Measurements from ENCODE around the gene GPRIN1.

Gene GPRIN1

GRCh38 chr5:176642675-176643490 lies 32.9 kb upstream of the GPRIN1 start:
- no peak for DNase-seq

- no peak for DNase-seq
Measured at GRCh38 chr5:176640616-176641015, 30.7 kb upstream of the GPRIN1 start.

GRCh38 chr5:176639981-176640380 lies 30.0 kb upstream of the GPRIN1 start:
- DNase-seq = peak; percentile 96 to 99

- DNase-seq = no peak
Measured at GRCh38 chr5:176639208-176639607, 29.3 kb upstream of the GPRIN1 start.

- DNase-seq = no peak
Measured at GRCh38 chr5:176638437-176638836, 28.5 kb upstream of the GPRIN1 start.

- DNase-seq = no peak
Measured at GRCh38 chr5:176637556-176637955, 27.6 kb upstream of the GPRIN1 start.

GRCh38 chr5:176636426-176636825 lies 26.5 kb upstream of the GPRIN1 start:
- DNase-seq = no peak

GRCh38 chr5:176633598-176633997 lies 23.6 kb upstream of the GPRIN1 start:
- DNase-seq = no peak

GRCh38 chr5:176632745-176633144 lies 22.8 kb upstream of the GPRIN1 start:
- peak in 1 of 2 experiments; percentile 38 for DNase-seq

- DNase-seq = peak; percentile 85 to 89
Measured at GRCh38 chr5:176631383-176632200, 21.6 kb upstream of the GPRIN1 start.

- no peak for DNase-seq
Measured at GRCh38 chr5:176630681-176631222, 20.8 kb upstream of the GPRIN1 start.

GRCh38 chr5:176629853-176630680 lies 20.1 kb upstream of the GPRIN1 start, which contains the start of the genes EIF4E1B and SNCB:
Gene EIF4E1B, plus strand, starts transcription at chr5:176630675. Its CDS starts 12,113 bp downstream, at chr5:176642788.
Gene SNCB, minus strand, starts transcription at chr5:176630534. Its CDS starts 880 bp downstream, at chr5:176629654.
- DNase-seq = peak in 1 of 2 experiments; percentile 60

- DNase-seq = no peak
Measured at GRCh38 chr5:176629317-176629852, 19.4 kb upstream of the GPRIN1 start.

GRCh38 chr5:176628406-176629228 lies 18.7 kb upstream of the GPRIN1 start:
- no peak for DNase-seq

GRCh38 chr5:176627582-176627981 lies 17.6 kb upstream of the GPRIN1 start:
- no peak for DNase-seq

- DNase-seq = no peak
Measured at GRCh38 chr5:176626876-176627236, 16.9 kb upstream of the GPRIN1 start.

- DNase-seq = no peak
Measured at GRCh38 chr5:176625966-176626875, 16.3 kb upstream of the GPRIN1 start.

- DNase-seq = no peak
Measured at GRCh38 chr5:176625512-176625911, 15.6 kb upstream of the GPRIN1 start.

GRCh38 chr5:176624938-176625337 lies 15.0 kb upstream of the GPRIN1 start:
- DNase-seq = no peak

GRCh38 chr5:176624142-176624541 lies 14.2 kb upstream of the GPRIN1 start:
- no peak for DNase-seq
